ENCODE measurements around the gene TPM4. TPM values are rescaled to one million over a fixed set of nuclear protein-coding genes. Genes with fewer than 3 reads are reported as not detected.
A peak's percentile ranks its signal among the peaks of the same experiment; 100 is the strongest.

The TPM4 gene
- total RNA-seq, 6 experiments from 2014 or later: 973 to 1,332 (median 1,247) TPM

DNA sequence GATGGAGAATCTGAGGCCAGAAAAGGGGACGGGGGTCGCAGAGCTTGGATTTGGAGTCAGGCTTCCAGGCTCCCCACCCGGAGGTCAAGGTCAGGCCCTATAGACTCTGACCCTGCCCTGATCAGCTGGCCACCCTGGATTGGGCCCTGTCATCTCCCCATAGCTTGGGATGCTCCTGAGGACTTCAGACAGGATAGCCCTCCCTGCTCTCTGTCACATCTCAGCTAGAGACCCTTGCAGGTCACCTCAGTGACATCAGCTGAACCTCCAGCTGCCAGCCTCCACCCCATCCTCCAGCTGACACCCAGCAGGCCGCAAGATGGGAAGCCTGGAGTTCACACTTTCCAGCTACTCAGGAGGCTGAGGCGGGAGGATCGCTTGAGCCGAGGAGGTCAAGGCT is 2.8 kb upstream of the TPM4 start:
- Mint-ChIP-seq H3K27me3 (ENCODE audit: insufficient read depth) (peaks cover 13% of the 10 kb centered on the region), H3K4me1 (ENCODE audit: low read depth) (peaks cover 31% of the 10 kb centered on the region), H3K27ac (no peak overlapping the region), H3K36me3 (ENCODE audit: low read depth) (peaks cover 16% of the 10 kb centered on the region), H3K9me3 (peaks cover 5% of the 10 kb centered on the region; the same call in 1 of the 2 replicates), H3K4me3 (no peak overlapping the region)
- TF ChIP-seq, protein P1, sequence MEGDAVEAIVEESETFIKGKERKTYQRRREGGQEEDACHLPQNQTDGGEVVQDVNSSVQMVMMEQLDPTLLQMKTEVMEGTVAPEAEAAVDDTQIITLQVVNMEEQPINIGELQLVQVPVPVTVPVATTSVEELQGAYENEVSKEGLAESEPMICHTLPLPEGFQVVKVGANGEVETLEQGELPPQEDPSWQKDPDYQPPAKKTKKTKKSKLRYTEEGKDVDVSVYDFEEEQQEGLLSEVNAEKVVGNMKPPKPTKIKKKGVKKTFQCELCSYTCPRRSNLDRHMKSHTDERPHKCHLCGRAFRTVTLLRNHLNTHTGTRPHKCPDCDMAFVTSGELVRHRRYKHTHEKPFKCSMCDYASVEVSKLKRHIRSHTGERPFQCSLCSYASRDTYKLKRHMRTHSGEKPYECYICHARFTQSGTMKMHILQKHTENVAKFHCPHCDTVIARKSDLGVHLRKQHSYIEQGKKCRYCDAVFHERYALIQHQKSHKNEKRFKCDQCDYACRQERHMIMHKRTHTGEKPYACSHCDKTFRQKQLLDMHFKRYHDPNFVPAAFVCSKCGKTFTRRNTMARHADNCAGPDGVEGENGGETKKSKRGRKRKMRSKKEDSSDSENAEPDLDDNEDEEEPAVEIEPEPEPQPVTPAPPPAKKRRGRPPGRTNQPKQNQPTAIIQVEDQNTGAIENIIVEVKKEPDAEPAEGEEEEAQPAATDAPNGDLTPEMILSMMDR (IDR thresholded peaks at IDR 0.05): no peak
- no peak for DNase-seq

DNA sequence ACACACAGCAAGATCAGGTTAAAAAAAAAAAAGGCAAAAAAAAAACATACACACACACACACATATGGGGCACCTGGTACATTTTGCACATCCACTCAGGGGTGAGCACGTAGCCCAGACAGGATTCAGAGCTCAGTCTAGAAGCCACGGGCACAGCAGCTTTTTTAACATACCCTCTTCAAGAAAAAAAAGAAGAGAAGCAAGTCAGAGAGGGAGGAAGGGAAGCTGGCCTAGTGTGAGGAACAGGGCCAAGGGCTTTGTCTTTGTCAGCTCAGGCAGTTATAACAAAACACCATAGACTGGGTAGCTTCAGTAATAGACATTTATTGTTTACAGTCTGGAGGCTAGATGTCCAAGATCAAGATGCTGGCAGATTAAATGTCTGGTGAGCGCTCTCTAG is 2.3 kb upstream of the TPM4 start:
- Mint-ChIP-seq H3K27me3 (ENCODE audit: insufficient read depth) (peaks cover 16% of the 10 kb centered on the region), H3K4me1 (ENCODE audit: low read depth) (peaks cover 36% of the 10 kb centered on the region), H3K4me3 (no peak overlapping the region), H3K36me3 (ENCODE audit: low read depth) (peaks cover 19% of the 10 kb centered on the region), H3K27ac (peak overlapping the region; percentile 63), H3K9me3 (peaks cover 5% of the 10 kb centered on the region; the same call in 1 of the 2 replicates)
- DNase-seq: no peak
- TF ChIP-seq, protein P1 (IDR thresholded peaks at IDR 0.05): no peak

DNA sequence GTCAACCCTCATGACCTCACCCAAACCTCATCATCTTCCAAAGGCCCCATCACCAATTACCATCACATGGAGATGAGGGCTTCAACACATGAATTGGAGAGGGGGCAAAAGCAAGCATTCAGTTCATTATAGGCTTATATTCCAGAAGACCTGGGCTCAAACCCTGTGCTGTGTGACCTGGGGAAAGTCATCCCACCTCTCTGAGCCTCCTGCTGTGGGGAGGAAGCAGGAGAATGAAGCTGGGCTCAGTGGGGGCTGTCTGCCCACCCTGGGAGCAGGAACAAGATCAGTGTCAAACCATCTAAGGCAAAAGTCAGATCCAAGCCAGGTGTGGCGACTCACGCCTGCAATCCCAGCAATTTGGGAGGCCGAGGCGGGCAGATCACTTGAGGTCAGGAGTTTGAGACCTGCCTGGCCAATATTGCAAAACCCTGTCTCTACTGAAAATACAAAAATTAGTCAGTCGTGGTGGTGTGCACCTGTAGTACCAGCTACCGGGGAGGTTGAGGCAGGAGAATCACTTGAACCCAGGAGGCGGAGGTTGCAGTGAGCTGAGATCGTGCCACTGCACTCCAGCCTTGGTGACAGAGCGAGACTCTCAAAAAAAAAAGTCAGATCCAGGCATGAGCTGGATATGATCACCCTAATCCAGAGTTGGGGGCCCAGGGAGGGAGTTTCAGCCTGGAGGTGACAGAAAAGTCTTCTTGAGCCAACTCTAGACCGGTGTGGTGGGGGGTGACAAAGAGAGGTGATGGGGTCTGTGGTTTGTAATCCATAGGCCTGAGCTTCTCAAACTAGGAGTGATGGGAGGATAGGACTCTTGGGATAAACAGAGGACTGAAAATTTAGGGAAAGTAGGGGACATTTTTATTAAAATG is 1.6 kb upstream of the TPM4 start:
- H3K27me3 Mint-ChIP-seq (ENCODE audit: insufficient read depth): peaks cover 18% of the 10 kb centered on the region
- no peak for DNase-seq
- H3K4me1 Mint-ChIP-seq (ENCODE audit: low read depth): peaks cover 43% of the 10 kb centered on the region
- peak overlapping the region; percentile 75 for H3K27ac Mint-ChIP-seq
- TF ChIP-seq, protein P1 (IDR thresholded peaks at IDR 0.05): no peak
- peak overlapping the region; percentile 84 for H3K4me3 Mint-ChIP-seq
- H3K36me3 Mint-ChIP-seq (ENCODE audit: low read depth): peaks cover 25% of the 10 kb centered on the region
- peaks cover 5% of the 10 kb centered on the region; the same call in 1 of the 2 replicates for H3K9me3 Mint-ChIP-seq

DNA sequence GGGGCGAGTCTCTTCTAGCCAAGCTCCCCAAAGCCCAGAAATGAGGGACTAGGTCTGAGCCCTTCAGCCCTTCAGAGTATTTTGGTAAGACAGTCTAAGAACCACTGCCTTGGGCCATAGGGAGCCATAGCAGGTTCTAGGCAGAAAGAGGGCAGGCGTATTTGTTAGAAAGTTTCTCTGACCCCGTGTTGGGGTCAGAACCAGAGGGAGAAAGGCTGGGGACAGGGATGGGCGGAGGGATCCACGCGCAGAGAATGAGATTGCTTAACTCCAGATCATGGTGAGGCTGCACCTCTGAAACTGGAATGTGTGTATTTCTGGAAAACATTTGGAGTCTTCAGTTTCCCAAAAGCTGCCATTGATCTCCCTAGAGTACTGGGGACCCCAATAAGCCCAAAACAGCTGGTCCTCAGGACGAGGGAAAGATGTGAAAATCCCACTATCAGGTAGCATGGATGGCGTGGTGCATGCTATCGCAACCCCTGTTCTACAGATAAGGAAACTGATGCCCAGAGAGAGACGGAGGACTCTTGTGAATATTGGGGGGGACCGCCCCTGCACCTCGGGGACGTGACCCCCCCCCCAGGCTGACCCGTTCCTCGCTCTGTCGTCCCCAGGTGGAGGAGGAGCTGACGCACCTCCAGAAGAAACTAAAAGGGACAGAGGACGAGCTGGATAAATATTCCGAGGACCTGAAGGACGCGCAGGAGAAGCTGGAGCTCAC is 703 bp upstream of the TPM4 start:
- Mint-ChIP-seq H3K27ac (peak overlapping the region; percentile 75), H3K4me1 (ENCODE audit: low read depth) (peaks cover 49% of the 10 kb centered on the region), H3K36me3 (ENCODE audit: low read depth) (peaks cover 25% of the 10 kb centered on the region), H3K4me3 (peak overlapping the region; percentile 84), H3K27me3 (ENCODE audit: insufficient read depth) (peaks cover 18% of the 10 kb centered on the region), H3K9me3 (peaks cover 5% of the 10 kb centered on the region; the same call in 1 of the 2 replicates)
- TF ChIP-seq, protein P1 (IDR thresholded peaks at IDR 0.05): no peak
- no peak for DNase-seq

DNA sequence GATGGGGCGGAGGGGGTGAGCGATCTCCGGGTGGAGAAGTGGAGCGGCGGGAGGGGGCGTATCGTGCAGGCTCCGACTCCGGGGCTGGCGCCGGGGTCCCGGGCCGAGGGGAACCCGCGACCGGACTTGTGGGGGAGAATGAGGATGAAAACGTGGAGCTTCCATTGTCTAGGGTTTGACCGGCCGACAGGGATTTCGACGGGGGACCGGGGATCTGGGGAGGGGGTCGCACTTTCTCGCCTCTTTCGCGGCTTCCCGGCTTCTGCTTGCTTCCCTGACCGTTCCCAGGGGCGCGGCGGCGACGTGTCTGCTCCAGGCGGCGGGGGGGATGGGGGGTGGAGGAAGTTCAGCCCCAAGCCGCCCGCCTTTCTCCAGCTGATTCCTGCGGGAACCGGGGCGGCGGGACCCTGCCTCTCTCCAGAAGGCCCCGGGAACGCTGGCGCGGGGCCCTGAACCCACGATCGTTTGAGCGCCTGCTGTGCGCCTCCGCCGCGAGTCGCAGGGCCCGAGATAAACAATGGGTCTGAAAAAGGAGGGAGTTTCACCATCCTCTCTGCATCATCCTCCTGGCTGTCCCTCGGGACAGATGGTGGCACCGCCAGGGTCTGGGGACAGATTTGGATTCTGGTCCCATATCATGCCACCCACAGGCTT is 790 bp downstream of the TPM4 start:
- peaks cover 25% of the 10 kb centered on the region for H3K27me3 Mint-ChIP-seq (ENCODE audit: insufficient read depth)
- H3K9me3 Mint-ChIP-seq: peaks cover 5% of the 10 kb centered on the region; the same call in 1 of the 2 replicates
- H3K4me3 Mint-ChIP-seq: peak overlapping the region; percentile 95
- H3K4me1 Mint-ChIP-seq (ENCODE audit: low read depth): peaks cover 62% of the 10 kb centered on the region
- H3K36me3 Mint-ChIP-seq (ENCODE audit: low read depth): peaks cover 39% of the 10 kb centered on the region
- H3K27ac Mint-ChIP-seq: peak overlapping the region; percentile 99
- TF ChIP-seq, protein P1 (IDR thresholded peaks at IDR 0.05): no peak
- no peak for DNase-seq
